H9 (cell line): ENCODE data around the gene CBLB. TPM values are rescaled to one million over a fixed set of nuclear protein-coding genes. Genes with fewer than 3 reads are reported as not detected.

ENCODE experiments used
- DNase-seq: peaks from one replicate; pipeline ENCODE4 v3.0.0-alpha.2; 2017
- H2AFZ ChIP-seq: one replicate; pipeline ENCODE4 v1.6.1; 2013; ENCODE audit warnings: mild to moderate bottlenecking, low read length, control low read depth, moderate library complexity
- H2AK5ac ChIP-seq: 2 replicates; pipeline ENCODE4 v1.6.1; 2013; ENCODE audit warnings: low read length, control low read depth, mixed read lengths; ENCODE audit not compliant: insufficient read length
- H2BK120ac ChIP-seq: one replicate; pipeline ENCODE4 v1.6.1; 2013; ENCODE audit warnings: low read depth, mild to moderate bottlenecking, low read length, control low read depth, inconsistent platforms; ENCODE audit not compliant: poor library complexity, severe bottlenecking
- H2BK12ac ChIP-seq: 2 replicates; pipeline ENCODE4 v1.6.1; 2013; ENCODE audit warnings: low read length, control low read depth, mixed read lengths, low read depth; ENCODE audit not compliant: insufficient read length
- H2BK15ac ChIP-seq: 2 replicates; pipeline ENCODE4 v1.6.1; 2013; ENCODE audit warnings: low read depth, low read length, control low read depth
- H2BK20ac ChIP-seq: one replicate; pipeline ENCODE4 v1.6.1; 2013; ENCODE audit warnings: low read depth, mild to moderate bottlenecking, low read length, control low read depth, inconsistent platforms; ENCODE audit not compliant: poor library complexity, severe bottlenecking
- H2BK5ac ChIP-seq: 2 replicates; pipeline ENCODE4 v1.6.1; 2013; ENCODE audit warnings: low read length, control low read depth, mixed read lengths; ENCODE audit not compliant: insufficient read length
- H3K14ac ChIP-seq: 2 replicates; pipeline ENCODE4 v1.6.1; 2013; ENCODE audit warnings: low read length, control low read depth; ENCODE audit not compliant: insufficient read depth
- H3K18ac ChIP-seq: 2 replicates; pipeline ENCODE4 v1.6.1; 2013; ENCODE audit warnings: low read depth, mild to moderate bottlenecking, mixed read lengths, low read length, control low read depth; ENCODE audit not compliant: insufficient read length
- H3K23ac ChIP-seq: 2 replicates; pipeline ENCODE4 v1.6.1; 2013; ENCODE audit warnings: low read length, control low read depth, mixed read lengths, low read depth; ENCODE audit not compliant: insufficient read length
- H3K23me2 ChIP-seq: 2 replicates; pipeline ENCODE4 v1.6.1; 2013; ENCODE audit warnings: low read depth, mild to moderate bottlenecking, mixed read lengths, low read length, control low read depth; ENCODE audit not compliant: insufficient read length, poor library complexity, severe bottlenecking
- H3K27ac ChIP-seq: 2 replicates; pipeline ENCODE4 v1.5.1; 2013; ENCODE audit warnings: low read length, control low read depth, mixed read lengths, low read depth; ENCODE audit not compliant: insufficient read length
- H3K27me3 ChIP-seq: 2 replicates; pipeline ENCODE4 v1.6.1; 2013; ENCODE audit warnings: low read length, control low read depth, inconsistent platforms; ENCODE audit not compliant: insufficient read depth
- H3K4ac ChIP-seq: 2 replicates; pipeline ENCODE4 v1.6.1; 2013; ENCODE audit warnings: low read depth, mild to moderate bottlenecking, control low read depth, inconsistent platforms, low read length, moderate library complexity
- H3K4me1 ChIP-seq: 2 replicates; pipeline ENCODE4 v1.6.1; 2013; ENCODE audit warnings: low read length, control low read depth, inconsistent platforms; ENCODE audit not compliant: insufficient read depth
- H3K4me2 ChIP-seq: 2 replicates; pipeline ENCODE4 v1.6.1; 2013; ENCODE audit warnings: low read length, control low read depth, mixed read lengths; ENCODE audit not compliant: insufficient read length, insufficient read depth
- H3K56ac ChIP-seq: 2 replicates; pipeline ENCODE4 v1.6.1; 2013; ENCODE audit warnings: low read depth, mild to moderate bottlenecking, mixed read lengths, low read length, control low read depth; ENCODE audit not compliant: insufficient read length
- H3K79me1 ChIP-seq: 2 replicates; pipeline ENCODE4 v1.6.1; 2013; ENCODE audit warnings: low read depth, mild to moderate bottlenecking, moderate library complexity, low read length, control low read depth, inconsistent platforms; ENCODE audit not compliant: insufficient read depth, poor library complexity, severe bottlenecking
- H3K79me2 ChIP-seq: 2 replicates; pipeline ENCODE4 v1.6.1; 2013; ENCODE audit warnings: low read length, control low read depth, inconsistent platforms; ENCODE audit not compliant: insufficient read depth
- H3K9ac ChIP-seq: 2 replicates; pipeline ENCODE4 v1.6.1; 2013; ENCODE audit warnings: low read length, control low read depth, mixed read lengths; ENCODE audit not compliant: insufficient read length; ENCODE audit errors: extremely low read depth
- H3K9me3 ChIP-seq: one replicate; pipeline ENCODE4 v1.6.1; 2013; ENCODE audit warnings: low read depth, low read length, inconsistent platforms; ENCODE audit not compliant: control insufficient read depth
- H3T11ph ChIP-seq: one replicate; pipeline ENCODE4 v1.6.1; 2013; ENCODE audit warnings: mild to moderate bottlenecking, low read length, control low read depth, inconsistent platforms
- H4K20me1 ChIP-seq: one replicate; pipeline ENCODE4 v1.6.1; 2013; ENCODE audit not compliant: control insufficient read depth, insufficient read length, insufficient read depth
- H4K5ac ChIP-seq: 2 replicates; pipeline ENCODE4 v1.6.1; 2013; ENCODE audit warnings: low read depth, mild to moderate bottlenecking, mixed read lengths, low read length, control low read depth; ENCODE audit not compliant: insufficient read length
- H4K8ac ChIP-seq: replicated peaks from 2 replicates; pipeline ENCODE4 v1.6.1; 2013; ENCODE audit warnings: low read length, control low read depth, mixed read lengths, low read depth; ENCODE audit not compliant: insufficient read length
- H4K91ac ChIP-seq: 2 replicates; pipeline ENCODE4 v1.6.1; 2013; ENCODE audit warnings: low read depth, mild to moderate bottlenecking, moderate library complexity, mixed read lengths, low read length, control low read depth; ENCODE audit not compliant: insufficient read length
- H3K27ac Mint-ChIP-seq, 3 experiments: 2 replicates in 2 of 3; 3 replicates in 1 of 3; pipeline ENCODE4 v1.8.0; 2020 to 2021; ENCODE audit warnings: mixed read lengths in 3 of 3, mild to moderate bottlenecking in 1 of 3, moderate library complexity in 1 of 3
- H3K27me3 Mint-ChIP-seq: 2 replicates; pipeline ENCODE4 v1.8.0; 2021; ENCODE audit warnings: low read depth, mild to moderate bottlenecking, moderate library complexity, mixed read lengths
- H3K36me3 Mint-ChIP-seq, 3 experiments: 2 replicates in 2 of 3; 3 replicates in 1 of 3; pipeline ENCODE4 v1.8.0; 2020 to 2021; ENCODE audit warnings: low read depth in 3 of 3, mixed read lengths in 3 of 3; ENCODE audit not compliant: insufficient read depth in 1 of 3
- H3K4me1 Mint-ChIP-seq, 2 experiments: 2 replicates each; pipeline ENCODE4 v1.8.0; 2020; ENCODE audit warnings: mixed read lengths in 2 of 2
- H3K4me3 Mint-ChIP-seq, 2 experiments: 2 replicates in 1 of 2; 3 replicates in 1 of 2; pipeline ENCODE4 v1.8.0; 2020 to 2021; ENCODE audit warnings: mild to moderate bottlenecking in 2 of 2, mixed read lengths in 2 of 2, moderate library complexity in 1 of 2
- H3K9me3 Mint-ChIP-seq, 2 experiments: 2 replicates in 1 of 2; 3 replicates in 1 of 2; pipeline ENCODE4 v1.8.0; 2020; ENCODE audit warnings: mild to moderate bottlenecking in 2 of 2, mixed read lengths in 2 of 2, moderate library complexity in 1 of 2
- WGBS: extraction: QIAGEN DNeasy Blood & Tissue Kit; methylation state at CpG from one replicate; pipeline ENCODE4 v1.1.7; 2013; ENCODE audit warnings: missing lambda C conversion rate, low lambda C conversion rate, mixed read lengths; ENCODE audit not compliant: insufficient read length; ENCODE audit errors: extremely low coverage; 5-methylcytosine and 5-hydroxymethylcytosine counted together
- total RNA-seq: library from RNA; stranded (reverse); gene quantifications from 2 replicates; pipeline ENCODE4 v1.2.1, GENCODE V29; 2021
- TF ChIP-seq, protein P1 (sequence below): fragments of 200-600 bp; sonication (generic); conservative IDR thresholded peaks from 3 replicates; pipeline ENCODE4 v1.8.0; 2021; ENCODE audit warnings: antibody characterized with exemption, mild to moderate bottlenecking

CBLB gene
- total RNA-seq, 1 experiment from 2014 or later = 25.7 TPM

GRCh38 chr3:105812194-105812586 is 56.6 kb downstream of the CBLB start:
- no peak overlapping the region for H3K18ac ChIP-seq
- no peak overlapping the region for H3K4me3 Mint-ChIP-seq
- no peak overlapping the region for H3K23ac ChIP-seq
- H3K9me3 Mint-ChIP-seq = peaks cover 4 to 6% of the 10 kb centered on the region in 2 experiments; a peak in 3 of 5 replicates
- no peak overlapping the region for H2AK5ac ChIP-seq
- H2BK12ac ChIP-seq = no peak overlapping the region
- DNase-seq = no peak
- no peaks in the 10 kb centered on the region for H4K20me1 ChIP-seq
- TF ChIP-seq, protein P1, sequence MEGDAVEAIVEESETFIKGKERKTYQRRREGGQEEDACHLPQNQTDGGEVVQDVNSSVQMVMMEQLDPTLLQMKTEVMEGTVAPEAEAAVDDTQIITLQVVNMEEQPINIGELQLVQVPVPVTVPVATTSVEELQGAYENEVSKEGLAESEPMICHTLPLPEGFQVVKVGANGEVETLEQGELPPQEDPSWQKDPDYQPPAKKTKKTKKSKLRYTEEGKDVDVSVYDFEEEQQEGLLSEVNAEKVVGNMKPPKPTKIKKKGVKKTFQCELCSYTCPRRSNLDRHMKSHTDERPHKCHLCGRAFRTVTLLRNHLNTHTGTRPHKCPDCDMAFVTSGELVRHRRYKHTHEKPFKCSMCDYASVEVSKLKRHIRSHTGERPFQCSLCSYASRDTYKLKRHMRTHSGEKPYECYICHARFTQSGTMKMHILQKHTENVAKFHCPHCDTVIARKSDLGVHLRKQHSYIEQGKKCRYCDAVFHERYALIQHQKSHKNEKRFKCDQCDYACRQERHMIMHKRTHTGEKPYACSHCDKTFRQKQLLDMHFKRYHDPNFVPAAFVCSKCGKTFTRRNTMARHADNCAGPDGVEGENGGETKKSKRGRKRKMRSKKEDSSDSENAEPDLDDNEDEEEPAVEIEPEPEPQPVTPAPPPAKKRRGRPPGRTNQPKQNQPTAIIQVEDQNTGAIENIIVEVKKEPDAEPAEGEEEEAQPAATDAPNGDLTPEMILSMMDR = no peak
- no peak overlapping the region for H3T11ph ChIP-seq
- H2BK20ac ChIP-seq = no peak overlapping the region
- no peak overlapping the region for H4K91ac ChIP-seq
- no peaks in the 10 kb centered on the region for H3K9me3 ChIP-seq
- no peak overlapping the region for H3K14ac ChIP-seq
- no peaks in the 10 kb centered on the region for H3K4me1 ChIP-seq
- no peaks in the 10 kb centered on the region for H3K27me3 ChIP-seq
- no peaks in the 10 kb centered on the region for H3K79me1 ChIP-seq
- H4K5ac ChIP-seq = no peak overlapping the region
- H3K4me1 Mint-ChIP-seq = peaks cover 20 to 28% of the 10 kb centered on the region in 2 experiments
- no peak overlapping the region for H2AFZ ChIP-seq
- no peak overlapping the region for H3K56ac ChIP-seq
- no peaks in the 10 kb centered on the region for H3K27me3 Mint-ChIP-seq
- no peaks in the 10 kb centered on the region for H3K79me2 ChIP-seq
- H3K4me2 ChIP-seq = no peak overlapping the region
- H3K4ac ChIP-seq = no peak overlapping the region
- no peak overlapping the region for H3K27ac ChIP-seq
- H3K23me2 ChIP-seq = no peaks in the 10 kb centered on the region
- no peak overlapping the region for H3K9ac ChIP-seq
- H2BK15ac ChIP-seq = no peak overlapping the region
- peak overlapping the region in 2 of 3 experiments; percentile 55 to 69; a peak in 4 of 7 replicates for H3K27ac Mint-ChIP-seq
- no peak overlapping the region for H4K8ac ChIP-seq
- no peak overlapping the region for H2BK120ac ChIP-seq
- peaks cover 3 to 12% (median 8%) of the 10 kb centered on the region in 3 experiments; a peak in 6 of 7 replicates for H3K36me3 Mint-ChIP-seq
- no CpG with 5 or more reads among the region's 1 CpG for WGBS
- H2BK5ac ChIP-seq = no peak overlapping the region
